VCaP (cell line): Measurements from ENCODE around the gene DNAJB5.

Experiments used
- H3K27ac ChIP-seq: fragments of 450-650 bp; 2 replicates; pipeline ENCODE4 v1.5.1; 2017
- TF ChIP-seq, protein P1 (sequence below): fragments of 450-650 bp; conservative IDR thresholded peaks from 2 replicates; pipeline ENCODE4 v1.5.1; 2017; ENCODE audit warnings: mild to moderate bottlenecking, moderate library complexity

The DNAJB5 gene

DNA sequence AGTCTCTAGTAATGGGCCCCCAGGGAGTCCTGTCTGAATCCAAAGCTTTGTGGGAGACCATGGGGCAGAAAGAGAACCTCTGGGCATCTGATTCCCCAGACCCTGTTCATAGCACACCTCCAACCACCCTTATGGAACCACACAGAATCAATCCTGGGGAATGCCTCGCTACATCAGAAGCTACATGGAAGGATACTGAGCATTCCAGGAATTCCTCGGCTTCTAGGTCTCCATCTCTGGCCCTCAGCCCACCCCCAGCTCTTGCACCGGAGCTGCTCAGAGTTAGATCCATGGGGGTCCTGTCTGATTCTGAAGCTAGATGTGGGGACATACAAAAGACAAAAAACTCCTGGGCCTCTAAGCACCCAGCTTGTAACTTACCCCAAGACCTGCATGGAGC, 54.5 kb downstream of the DNAJB5 start:
- H3K27ac ChIP-seq: no peak overlapping the region
- TF ChIP-seq, protein P1, sequence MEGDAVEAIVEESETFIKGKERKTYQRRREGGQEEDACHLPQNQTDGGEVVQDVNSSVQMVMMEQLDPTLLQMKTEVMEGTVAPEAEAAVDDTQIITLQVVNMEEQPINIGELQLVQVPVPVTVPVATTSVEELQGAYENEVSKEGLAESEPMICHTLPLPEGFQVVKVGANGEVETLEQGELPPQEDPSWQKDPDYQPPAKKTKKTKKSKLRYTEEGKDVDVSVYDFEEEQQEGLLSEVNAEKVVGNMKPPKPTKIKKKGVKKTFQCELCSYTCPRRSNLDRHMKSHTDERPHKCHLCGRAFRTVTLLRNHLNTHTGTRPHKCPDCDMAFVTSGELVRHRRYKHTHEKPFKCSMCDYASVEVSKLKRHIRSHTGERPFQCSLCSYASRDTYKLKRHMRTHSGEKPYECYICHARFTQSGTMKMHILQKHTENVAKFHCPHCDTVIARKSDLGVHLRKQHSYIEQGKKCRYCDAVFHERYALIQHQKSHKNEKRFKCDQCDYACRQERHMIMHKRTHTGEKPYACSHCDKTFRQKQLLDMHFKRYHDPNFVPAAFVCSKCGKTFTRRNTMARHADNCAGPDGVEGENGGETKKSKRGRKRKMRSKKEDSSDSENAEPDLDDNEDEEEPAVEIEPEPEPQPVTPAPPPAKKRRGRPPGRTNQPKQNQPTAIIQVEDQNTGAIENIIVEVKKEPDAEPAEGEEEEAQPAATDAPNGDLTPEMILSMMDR: no peak
